ENCODE measurements around the gene ZMYND11. TPM values are rescaled to one million over a fixed set of nuclear protein-coding genes. Genes with fewer than 3 reads are reported as not detected.

ZMYND11 gene
- total RNA-seq, 1 donor from 2014 or later: 41.6 TPM

- no peaks in the 10 kb centered on the region for H3K4me1 Mint-ChIP-seq (ENCODE audit: unreplicated experiment)
- H3K27ac Mint-ChIP-seq (ENCODE audit: unreplicated experiment): no peak overlapping the region
- H3K9me3 Mint-ChIP-seq (ENCODE audit: unreplicated experiment): peaks cover 13% of the 10 kb centered on the region
- no peak for DNase-seq (ENCODE audit: low spot score)
- H3K27me3 Mint-ChIP-seq (ENCODE audit: unreplicated experiment): peaks cover 9% of the 10 kb centered on the region
- H3K4me3 Mint-ChIP-seq (ENCODE audit: unreplicated experiment): no peak overlapping the region
- H3K36me3 Mint-ChIP-seq (ENCODE audit: low read depth, unreplicated experiment): peaks cover 9% of the 10 kb centered on the region
- TF ChIP-seq CTCF (IDR thresholded peaks at IDR 0.05; ENCODE audit: unreplicated experiment): no peak
Measured at GRCh38 chr10:95356-96115, 39.7 kb upstream of the ZMYND11 start.

- Mint-ChIP-seq H3K4me1 (ENCODE audit: unreplicated experiment) (no peaks in the 10 kb centered on the region), H3K9me3 (ENCODE audit: unreplicated experiment) (peaks cover 13% of the 10 kb centered on the region), H3K36me3 (ENCODE audit: low read depth, unreplicated experiment) (peaks cover 9% of the 10 kb centered on the region), H3K4me3 (ENCODE audit: unreplicated experiment) (no peak overlapping the region), H3K27ac (ENCODE audit: unreplicated experiment) (no peak overlapping the region), H3K27me3 (ENCODE audit: unreplicated experiment) (peaks cover 9% of the 10 kb centered on the region)
- TF ChIP-seq CTCF (IDR thresholded peaks at IDR 0.05; ENCODE audit: unreplicated experiment): no peak
- DNase-seq (ENCODE audit: low spot score): no peak
Measured at GRCh38 chr10:96466-96865, 38.8 kb upstream of the ZMYND11 start.

GRCh38 chr10:104416-104815 lies 30.8 kb upstream of the ZMYND11 start:
- H3K4me1 Mint-ChIP-seq (ENCODE audit: unreplicated experiment): no peaks in the 10 kb centered on the region
- H3K27ac Mint-ChIP-seq (ENCODE audit: unreplicated experiment): no peak overlapping the region

GRCh38 chr10:104862-105565 lies 30.2 kb upstream of the ZMYND11 start:
- H3K4me3 Mint-ChIP-seq (ENCODE audit: unreplicated experiment): peak overlapping the region; percentile 73
- H3K27me3 Mint-ChIP-seq (ENCODE audit: unreplicated experiment): peaks cover 5% of the 10 kb centered on the region
- no peak for DNase-seq (ENCODE audit: low spot score)
- H3K9me3 Mint-ChIP-seq (ENCODE audit: unreplicated experiment): peaks cover 5% of the 10 kb centered on the region
- no peaks in the 10 kb centered on the region for H3K4me1 Mint-ChIP-seq (ENCODE audit: unreplicated experiment)
- H3K36me3 Mint-ChIP-seq (ENCODE audit: low read depth, unreplicated experiment): peaks cover 4% of the 10 kb centered on the region
- H3K27ac Mint-ChIP-seq (ENCODE audit: unreplicated experiment): peak overlapping the region; percentile 52
- TF ChIP-seq CTCF (IDR thresholded peaks at IDR 0.05; ENCODE audit: unreplicated experiment): no peak

More at GRCh38 chr10:104416-104815, 30.8 kb upstream of the ZMYND11 start:
- no peak overlapping the region for H3K4me3 Mint-ChIP-seq (ENCODE audit: unreplicated experiment)
- no peak for DNase-seq (ENCODE audit: low spot score)
- H3K27me3 Mint-ChIP-seq (ENCODE audit: unreplicated experiment): peaks cover 6% of the 10 kb centered on the region
- peaks cover 5% of the 10 kb centered on the region for H3K9me3 Mint-ChIP-seq (ENCODE audit: unreplicated experiment)
- TF ChIP-seq CTCF (IDR thresholded peaks at IDR 0.05; ENCODE audit: unreplicated experiment): no peak
- H3K36me3 Mint-ChIP-seq (ENCODE audit: low read depth, unreplicated experiment): peaks cover 4% of the 10 kb centered on the region

- no peak for DNase-seq (ENCODE audit: low spot score)
- H3K27ac Mint-ChIP-seq (ENCODE audit: unreplicated experiment): no peak overlapping the region
- H3K4me1 Mint-ChIP-seq (ENCODE audit: unreplicated experiment): no peaks in the 10 kb centered on the region
- peaks cover 5% of the 10 kb centered on the region for H3K9me3 Mint-ChIP-seq (ENCODE audit: unreplicated experiment)
- TF ChIP-seq CTCF (IDR thresholded peaks at IDR 0.05; ENCODE audit: unreplicated experiment): no peak
- peaks cover 4% of the 10 kb centered on the region for H3K36me3 Mint-ChIP-seq (ENCODE audit: low read depth, unreplicated experiment)
- no peak overlapping the region for H3K4me3 Mint-ChIP-seq (ENCODE audit: unreplicated experiment)
- H3K27me3 Mint-ChIP-seq (ENCODE audit: unreplicated experiment): peaks cover 5% of the 10 kb centered on the region
Measured at GRCh38 chr10:105806-106205, 29.4 kb upstream of the ZMYND11 start.

Data from endothelial cell (in vitro differentiated cells).